Stimulated activated CD4-positive, alpha-beta T cell treated with anti-CD3 and anti-CD28 coated beads, Interleukin-1b, Interleukin-23, amount 100 ng/mL, for 1 hour (primary cell): ENCODE data around the gene PGLYRP1.
A peak's percentile ranks its signal among the peaks of the same experiment; 100 is the strongest.

Source experiments
- DNase-seq, 2 donors: peaks; one replicate each; pipeline ENCODE4 v3.0.0-alpha.2; 2020; ENCODE audit warnings: low read depth in 2 of 2

PGLYRP1 gene

GRCh38 chr19:46032597-46033025, 9.8 kb upstream of the PGLYRP1 start:
- no peak for DNase-seq

- no peak for DNase-seq
These were observed 9.1 kb upstream of the PGLYRP1 start for GRCh38 chr19:46031781-46032596.

GRCh38 chr19:46030812-46031550, 8.1 kb upstream of the PGLYRP1 start:
- no peak for DNase-seq

GRCh38 chr19:46025835-46026234, 3.0 kb upstream of the PGLYRP1 start:
- no peak for DNase-seq

DNA sequence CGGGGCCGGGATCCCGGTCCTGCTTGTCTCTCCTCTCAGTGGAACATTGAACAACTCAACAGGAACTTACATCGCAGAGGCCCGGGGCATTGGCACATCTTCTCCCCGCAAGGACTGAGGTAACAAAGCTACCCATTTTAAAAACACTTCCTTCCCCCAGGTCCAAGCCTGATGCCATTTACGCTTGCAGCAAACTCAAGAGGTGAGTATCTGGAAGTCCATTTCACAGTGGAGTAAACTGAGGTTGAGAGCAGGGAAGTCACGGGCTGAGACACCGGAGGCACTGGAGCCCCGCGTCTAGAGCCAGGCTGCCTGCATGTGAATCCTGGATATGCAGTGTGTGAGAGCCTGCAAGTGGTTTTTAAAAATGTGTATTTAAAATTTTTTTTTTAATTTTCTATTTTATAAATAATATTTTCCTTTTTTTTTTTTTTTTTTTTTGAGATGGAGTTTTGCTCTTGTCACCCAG, 492 bp upstream of the PGLYRP1 start:
- no peak for DNase-seq

DNA sequence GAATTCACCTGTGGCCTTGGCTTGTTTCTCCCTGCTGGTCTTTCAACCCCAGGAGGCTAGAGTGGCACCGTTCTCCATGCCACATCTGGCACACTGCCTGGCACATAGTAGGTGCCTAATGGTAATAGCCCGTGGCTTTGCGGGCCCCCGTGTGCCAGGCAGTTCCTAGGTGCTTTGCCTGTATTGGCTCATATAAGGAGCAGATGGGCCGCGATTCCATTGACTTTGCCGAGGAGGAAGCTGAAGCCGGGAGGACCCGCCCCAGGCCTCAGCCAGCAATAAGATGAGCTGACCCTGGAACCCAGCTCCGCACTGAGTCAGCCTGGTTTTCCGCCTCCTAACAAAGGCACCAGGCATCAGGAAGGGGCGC, 807 bp downstream of the PGLYRP1 start:
- no peak for DNase-seq

DNA sequence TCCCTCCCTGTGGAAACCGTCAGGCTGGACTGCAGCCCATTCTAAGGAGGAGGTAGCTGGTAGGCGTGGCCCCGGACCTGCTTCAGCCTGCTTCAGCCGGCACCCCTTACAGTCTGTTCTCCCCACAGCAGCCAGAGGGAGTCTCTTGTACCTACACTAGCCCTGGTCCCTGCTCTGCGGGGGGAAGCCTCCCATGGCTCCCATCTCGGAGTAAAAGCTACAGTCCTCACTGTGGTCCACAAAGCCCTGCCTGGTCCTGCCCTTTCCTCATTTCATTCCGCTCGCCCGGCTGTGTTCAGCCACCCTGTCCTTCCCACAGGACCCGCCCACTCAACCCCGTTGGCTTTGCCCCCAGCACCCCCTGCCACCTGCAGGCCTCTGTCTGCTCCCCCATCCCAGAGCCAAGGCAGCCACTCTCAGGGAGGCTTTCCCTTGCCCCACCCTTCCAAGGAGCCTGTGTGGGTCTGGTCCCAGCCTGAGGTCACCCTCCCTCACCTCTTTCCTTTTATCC, 1.3 kb downstream of the PGLYRP1 start:
- DNase-seq: no peak

DNA sequence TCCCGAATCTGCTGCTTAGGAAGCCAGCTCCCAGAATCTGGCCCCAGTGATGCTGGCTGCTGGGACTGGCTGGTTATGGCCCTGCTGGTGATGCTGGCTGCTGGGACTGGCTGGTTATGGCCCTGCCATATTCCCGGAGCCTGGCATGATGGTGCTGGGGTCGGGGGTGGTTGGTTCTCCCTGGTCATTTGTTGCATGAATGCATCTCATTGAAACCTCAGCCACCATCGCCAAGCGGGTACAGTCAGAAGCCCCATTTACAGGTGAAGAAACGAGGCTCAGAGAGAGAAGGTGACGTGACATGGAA, 2.1 kb downstream of the PGLYRP1 start:
- DNase-seq: no peak

DNA sequence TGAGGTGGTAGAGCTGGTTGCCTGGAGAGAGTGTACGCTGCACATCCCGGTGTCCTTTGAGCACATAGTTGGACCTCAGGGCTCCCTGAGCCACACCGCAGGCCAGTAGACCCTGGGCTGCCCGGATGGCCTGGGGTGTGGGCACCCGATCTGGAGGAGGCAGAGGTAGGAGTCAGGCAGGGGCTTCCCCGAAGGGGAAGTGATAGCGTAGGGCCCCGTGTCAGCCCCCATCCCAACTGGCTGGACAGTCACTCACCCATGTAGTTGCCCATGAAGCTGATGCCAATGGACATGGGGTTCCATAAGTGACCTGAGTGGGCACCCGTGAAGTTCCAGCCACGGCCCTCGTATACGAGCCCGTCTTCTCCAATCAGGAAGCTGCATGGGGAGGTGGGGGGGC, 3.6 kb downstream of the PGLYRP1 start:
- DNase-seq: no peak

- no peak for DNase-seq
These were observed 4.1 kb downstream of the PGLYRP1 start for GRCh38 chr19:46018729-46019251.

DNA sequence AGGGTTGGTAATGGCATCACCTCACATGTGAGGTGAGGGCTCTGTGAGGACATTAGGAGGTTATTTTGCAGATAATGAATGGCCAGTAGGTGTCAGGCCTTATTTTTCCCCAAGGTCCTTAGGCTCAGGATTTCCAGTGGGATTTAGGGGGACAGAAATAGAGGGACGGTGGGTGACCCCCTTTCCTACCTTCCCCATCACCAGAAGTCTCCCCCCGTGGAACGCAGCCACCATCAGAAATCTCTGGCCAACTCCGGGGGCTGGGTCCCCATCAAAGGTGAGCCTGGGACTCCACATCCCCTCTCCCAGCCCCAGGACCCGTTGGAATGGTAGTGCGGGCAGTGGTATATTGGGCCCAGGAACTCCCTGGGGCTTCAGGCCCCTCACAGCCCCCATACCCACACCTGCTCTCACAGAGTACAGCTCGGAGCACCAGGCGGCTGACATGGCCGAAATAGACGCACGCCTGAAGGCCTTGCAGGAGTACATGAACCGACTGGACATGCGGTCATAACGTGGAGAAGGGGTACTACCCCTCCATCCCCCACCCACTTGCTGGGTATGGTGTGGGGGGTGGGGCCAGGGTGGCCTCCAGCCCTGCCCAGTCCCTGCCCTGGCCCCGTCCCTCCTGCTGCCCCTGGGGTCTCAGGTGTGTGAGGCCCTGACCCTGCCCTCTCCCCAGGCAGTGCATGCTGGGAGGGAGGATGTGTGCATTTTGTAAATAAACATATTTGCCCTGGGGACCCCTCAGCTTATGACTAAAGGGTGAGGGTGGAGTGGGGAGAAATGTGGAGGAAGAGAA, 4.8 kb downstream of the PGLYRP1 start:
- DNase-seq: no peak

DNA sequence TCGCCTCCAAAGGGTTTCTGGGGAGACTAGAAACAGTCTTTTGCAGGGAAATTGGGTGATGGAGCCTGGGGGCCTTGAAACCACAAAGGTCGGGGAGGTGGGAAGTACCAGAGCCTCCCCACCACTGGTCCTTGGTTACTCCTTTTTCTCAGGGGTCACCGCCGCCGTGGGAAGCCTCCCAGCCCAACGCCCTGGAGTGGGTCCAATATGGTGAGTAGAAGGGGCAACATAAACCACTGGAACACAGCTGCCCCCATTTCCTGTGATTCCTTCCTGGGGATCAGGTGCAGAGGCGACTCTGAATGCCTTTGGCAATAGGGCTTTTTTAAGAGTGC, 5.8 kb downstream of the PGLYRP1 start:
- no peak for DNase-seq

DNA sequence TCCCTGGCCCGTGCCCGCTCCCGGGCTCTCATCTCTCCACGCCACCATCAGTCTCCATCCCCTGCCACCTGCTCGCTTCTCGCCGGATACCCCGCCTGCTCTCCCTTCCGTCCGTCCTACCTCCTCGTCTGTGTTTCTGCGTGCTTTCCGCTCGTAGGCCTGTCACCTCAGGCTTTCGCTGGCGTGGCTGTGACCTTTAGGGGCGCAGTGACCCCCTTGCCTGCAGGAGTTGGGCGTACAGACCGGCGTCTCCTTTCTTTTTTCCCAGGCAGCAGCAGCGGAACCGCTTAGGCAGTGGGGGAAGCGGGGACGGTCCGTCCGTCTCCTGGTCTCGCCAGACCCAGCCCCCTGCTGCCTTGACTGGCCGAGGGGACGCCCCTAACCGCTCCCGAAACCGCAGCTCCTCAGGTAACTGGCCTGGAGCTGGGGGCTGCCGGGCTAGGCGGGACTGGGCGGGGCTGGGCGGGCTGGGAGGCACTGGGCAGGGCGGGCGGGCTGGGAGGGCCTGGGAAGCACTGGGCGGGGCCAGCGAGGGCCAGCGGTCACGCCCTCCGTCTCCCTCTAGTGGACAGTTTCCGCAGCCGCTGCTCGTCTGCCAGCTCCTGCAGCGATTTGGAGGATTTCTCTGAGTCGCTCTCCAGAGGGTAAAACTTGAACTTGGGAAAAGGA, 6.3 kb downstream of the PGLYRP1 start:
- peak; percentile 61 to 65 for DNase-seq

GRCh38 chr19:46015687-46016425, 7.0 kb downstream of the PGLYRP1 start:
- DNase-seq: no peak

DNA sequence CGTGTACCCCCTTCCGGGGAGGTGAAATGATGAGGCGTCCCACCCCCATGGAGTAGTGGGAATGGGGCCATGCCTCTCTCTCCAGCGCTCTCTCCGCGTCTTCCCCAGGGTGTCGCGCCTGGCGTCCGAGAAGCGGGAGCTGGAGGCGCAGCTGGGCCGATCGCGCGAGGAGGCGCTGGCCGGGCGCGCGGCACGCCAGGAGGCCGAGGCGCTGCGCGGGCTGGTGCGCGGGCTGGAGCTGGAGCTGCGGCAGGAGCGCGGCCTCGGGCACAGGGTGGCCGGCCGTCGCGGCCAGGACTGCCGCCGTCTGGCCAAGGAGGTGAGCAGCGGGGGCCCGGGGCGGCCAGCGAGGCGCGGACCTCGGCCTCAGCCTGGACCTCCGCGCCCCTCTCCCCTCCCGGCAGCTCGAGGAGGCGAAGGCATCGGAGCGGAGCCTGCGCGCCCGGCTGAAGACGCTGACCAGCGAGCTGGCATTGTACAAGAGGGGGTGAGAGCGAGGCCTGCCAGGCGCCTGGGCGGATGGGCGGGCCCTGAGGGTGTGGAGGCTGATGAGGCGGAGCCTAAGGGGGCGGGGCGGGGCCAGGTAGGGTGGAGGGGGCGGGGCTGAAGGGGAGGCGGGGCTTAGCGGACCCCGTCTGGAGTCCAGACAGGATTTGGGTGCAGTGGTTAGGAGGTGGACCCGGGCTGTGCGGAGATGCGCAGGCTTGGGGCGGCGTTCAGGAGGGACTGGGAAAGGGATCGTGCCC, 7.7 kb downstream of the PGLYRP1 start:
- DNase-seq: peak; percentile 38 to 54

GRCh38 chr19:46014534-46014933, 8.3 kb downstream of the PGLYRP1 start:
- no peak for DNase-seq

GRCh38 chr19:46009530-46010510, 13.0 kb downstream of the PGLYRP1 start:
- DNase-seq: peak; percentile 31 to 54

- no peak for DNase-seq
These were observed 16.4 kb downstream of the PGLYRP1 start for GRCh38 chr19:46006411-46006810.
